Nucleus accumbens (tissue), 56 donors: Measurements from ENCODE around the gene PRCC.
A peak's percentile ranks its signal among the peaks of the same experiment; 100 is the strongest.

Experiments used
- DNase-seq, 56 donors: peaks; one replicate each; lab custom pipeline; 2025; lab: John Stamatoyannopoulos, UW

The PRCC gene

GRCh38 chr1:156789621-156790318 is 22.4 kb downstream of the PRCC start:
- peak in 1 of 56 donors; percentile 8 for DNase-seq

- no peak for DNase-seq
Measured at GRCh38 chr1:156794506-156795373, 27.4 kb downstream of the PRCC start.

GRCh38 chr1:156795374-156795733 is 28.0 kb downstream of the PRCC start:
- peak in 1 of 56 donors; percentile 35 for DNase-seq

- DNase-seq = peak in 42 of 56 donors; percentile 6 to 79 (median 53)
Measured at GRCh38 chr1:156795787-156796186, 28.5 kb downstream of the PRCC start.

GRCh38 chr1:156796340-156797097 is 29.2 kb downstream of the PRCC start:
- DNase-seq = no peak

GRCh38 chr1:156797212-156797871 is 30.0 kb downstream of the PRCC start:
- peak in 16 of 56 donors; percentile 2 to 65 (median 18) for DNase-seq

GRCh38 chr1:156801409-156802121 is 34.2 kb downstream of the PRCC start:
- no peak for DNase-seq

- DNase-seq = no peak
Measured at GRCh38 chr1:156802421-156802935, 35.1 kb downstream of the PRCC start.

- DNase-seq = no peak
Measured at GRCh38 chr1:156803086-156803851, 35.9 kb downstream of the PRCC start.

- DNase-seq = no peak
Measured at GRCh38 chr1:156804026-156804425, 36.7 kb downstream of the PRCC start.

- DNase-seq = peak in 8 of 56 donors; percentile 5 to 45 (median 20)
Measured at GRCh38 chr1:156804572-156805243, 37.4 kb downstream of the PRCC start.

- DNase-seq = no peak
Measured at GRCh38 chr1:156805766-156806511, 38.6 kb downstream of the PRCC start.

- no peak for DNase-seq
Measured at GRCh38 chr1:156806512-156807440, 39.4 kb downstream of the PRCC start.

GRCh38 chr1:156807627-156808026 is 40.3 kb downstream of the PRCC start:
- DNase-seq = no peak

- no peak for DNase-seq
Measured at GRCh38 chr1:156808186-156809030, 41.1 kb downstream of the PRCC start.
